VCaP (cell line): ENCODE data around the gene CDK6.

Source experiments
- H3K27ac ChIP-seq: fragments of 450-650 bp; 2 replicates; pipeline ENCODE4 v1.5.1; 2017
- TF ChIP-seq, protein P1 (sequence below): fragments of 450-650 bp; conservative IDR thresholded peaks from 2 replicates; pipeline ENCODE4 v1.5.1; 2017; ENCODE audit warnings: mild to moderate bottlenecking, moderate library complexity

Gene CDK6

GRCh38 chr7:92799446-92800211 lies 36.7 kb downstream of the CDK6 start:
- H3K27ac ChIP-seq, result no peak overlapping the region
- TF ChIP-seq, protein P1, sequence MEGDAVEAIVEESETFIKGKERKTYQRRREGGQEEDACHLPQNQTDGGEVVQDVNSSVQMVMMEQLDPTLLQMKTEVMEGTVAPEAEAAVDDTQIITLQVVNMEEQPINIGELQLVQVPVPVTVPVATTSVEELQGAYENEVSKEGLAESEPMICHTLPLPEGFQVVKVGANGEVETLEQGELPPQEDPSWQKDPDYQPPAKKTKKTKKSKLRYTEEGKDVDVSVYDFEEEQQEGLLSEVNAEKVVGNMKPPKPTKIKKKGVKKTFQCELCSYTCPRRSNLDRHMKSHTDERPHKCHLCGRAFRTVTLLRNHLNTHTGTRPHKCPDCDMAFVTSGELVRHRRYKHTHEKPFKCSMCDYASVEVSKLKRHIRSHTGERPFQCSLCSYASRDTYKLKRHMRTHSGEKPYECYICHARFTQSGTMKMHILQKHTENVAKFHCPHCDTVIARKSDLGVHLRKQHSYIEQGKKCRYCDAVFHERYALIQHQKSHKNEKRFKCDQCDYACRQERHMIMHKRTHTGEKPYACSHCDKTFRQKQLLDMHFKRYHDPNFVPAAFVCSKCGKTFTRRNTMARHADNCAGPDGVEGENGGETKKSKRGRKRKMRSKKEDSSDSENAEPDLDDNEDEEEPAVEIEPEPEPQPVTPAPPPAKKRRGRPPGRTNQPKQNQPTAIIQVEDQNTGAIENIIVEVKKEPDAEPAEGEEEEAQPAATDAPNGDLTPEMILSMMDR, result no peak

DNA sequence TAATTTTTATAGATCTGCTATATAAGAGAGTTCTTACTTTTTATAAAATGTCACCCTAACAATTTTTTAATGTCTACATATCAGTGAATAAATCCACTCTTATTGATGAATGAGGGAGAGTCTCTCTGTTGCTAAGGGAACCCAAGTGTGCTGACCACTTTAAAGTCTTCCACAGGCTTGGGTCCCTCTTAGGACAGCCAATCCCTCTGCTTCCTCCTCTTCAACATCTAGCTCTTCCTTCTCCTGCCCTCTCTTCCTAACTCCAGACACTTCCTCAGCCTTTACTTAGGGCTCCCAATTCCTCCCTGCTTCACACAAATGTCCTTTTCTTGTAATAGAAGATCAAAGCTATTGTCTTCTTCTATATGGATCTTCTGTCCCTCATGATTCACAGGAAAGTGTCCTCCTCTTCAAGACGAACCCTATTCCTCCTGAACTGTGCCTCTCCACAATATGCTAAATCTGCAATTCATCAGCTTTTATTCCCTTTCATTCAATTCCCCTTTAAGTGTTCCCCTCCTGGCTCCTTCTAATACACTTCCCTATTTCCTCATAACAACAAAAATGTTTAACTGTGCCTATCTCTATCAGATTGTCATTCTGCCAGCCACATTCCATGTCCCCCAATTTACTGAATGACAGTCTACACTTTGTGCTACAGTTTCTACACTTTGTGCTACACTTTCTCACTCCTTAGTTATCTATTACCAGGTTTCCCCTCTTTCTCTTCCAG lies 37.7 kb downstream of the CDK6 start:
- no peak overlapping the region for H3K27ac ChIP-seq
- TF ChIP-seq, protein P1, result no peak

DNA sequence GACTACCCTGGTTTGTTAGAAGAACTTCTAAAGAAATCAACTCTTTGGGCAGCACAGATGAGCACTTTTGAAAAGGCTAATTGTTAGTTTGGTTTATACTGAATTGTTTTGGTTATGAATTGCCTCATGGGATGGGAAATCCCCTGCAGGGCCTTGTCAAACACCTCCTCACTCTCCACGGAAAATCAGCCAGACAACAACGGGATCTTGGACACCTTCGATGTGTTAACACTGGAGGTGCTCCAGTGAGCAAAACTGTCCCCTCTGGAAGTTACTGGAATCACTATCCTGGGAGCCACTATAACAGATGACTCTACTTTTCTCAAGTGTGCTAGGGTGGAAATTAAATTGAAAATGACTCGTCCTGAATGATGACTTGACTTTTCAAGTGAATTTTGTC lies 38.7 kb downstream of the CDK6 start:
- H3K27ac ChIP-seq, result no peak overlapping the region
- TF ChIP-seq, protein P1, result no peak

GRCh38 chr7:92797284-92797683 lies 39.1 kb downstream of the CDK6 start:
- no peak overlapping the region for H3K27ac ChIP-seq
- TF ChIP-seq, protein P1, result no peak

GRCh38 chr7:92794831-92795230 lies 41.5 kb downstream of the CDK6 start:
- peak overlapping the region; percentile 8; the same call in 1 of the 2 replicates for H3K27ac ChIP-seq
- TF ChIP-seq, protein P1, result no peak

GRCh38 chr7:92794391-92794790 lies 42.0 kb downstream of the CDK6 start:
- no peak overlapping the region for H3K27ac ChIP-seq
- TF ChIP-seq, protein P1, result no peak

DNA sequence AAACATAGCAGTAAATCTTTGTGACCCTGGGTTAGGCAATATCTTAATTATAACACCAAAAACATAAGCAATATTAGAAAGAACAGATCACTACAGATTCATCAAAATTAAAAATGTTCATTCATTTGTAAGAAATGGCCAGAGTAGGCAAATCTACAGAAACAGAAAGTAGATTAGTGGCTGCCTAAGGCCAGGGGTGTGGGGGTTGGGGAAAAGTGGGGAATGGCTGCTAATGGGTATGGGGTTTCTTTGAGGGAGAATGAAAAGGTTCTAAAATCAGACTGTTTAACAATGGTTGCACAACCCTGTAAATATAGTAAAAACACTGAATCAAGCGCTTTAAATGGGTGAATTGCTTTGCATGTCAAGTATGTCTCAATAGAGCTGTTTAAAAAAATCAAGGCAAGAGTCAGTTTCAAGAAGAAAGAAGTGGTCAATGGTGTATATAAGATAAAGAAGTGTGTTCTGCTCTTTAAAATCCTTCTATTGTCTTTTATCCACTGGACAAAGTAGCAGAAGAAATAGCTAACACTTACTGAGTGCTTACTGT lies 42.6 kb downstream of the CDK6 start:
- H3K27ac ChIP-seq, result no peak overlapping the region
- TF ChIP-seq, protein P1, result no peak
